Measurements from ENCODE around the gene BARD1.

BARD1 gene

DNA sequence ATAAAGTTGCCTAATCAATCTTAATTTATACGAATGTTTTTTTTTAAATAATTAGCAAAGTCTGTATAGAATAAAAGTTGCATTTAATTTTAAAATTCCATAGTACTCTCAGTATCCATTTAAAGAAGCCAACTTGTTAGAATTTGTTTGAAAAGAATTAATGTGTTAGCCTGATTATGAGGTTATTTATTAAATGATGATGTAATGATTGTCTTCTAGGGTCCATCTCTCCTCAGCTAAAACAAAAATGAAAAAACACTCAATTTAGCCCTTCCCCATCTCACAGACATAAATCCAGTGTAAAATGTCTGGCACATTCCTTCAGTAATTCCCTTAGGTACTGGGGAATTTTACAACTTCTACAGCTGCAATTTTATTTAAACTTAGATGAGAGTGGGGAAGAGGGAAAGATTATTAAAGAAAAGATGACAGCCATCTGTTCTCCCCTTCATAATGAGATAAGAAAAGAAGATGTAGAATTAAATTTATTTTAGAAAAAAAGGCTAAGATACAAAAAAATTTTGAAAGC is 68.6 kb downstream of the BARD1 start:
- Histone ChIP-seq H2AFZ (ENCODE audit: low read depth, low read length) (no peak overlapping the region), H3K27me3 (ENCODE audit: low read depth, low read length) (no peaks in the 10 kb centered on the region), H3K4me2 (ENCODE audit: low read length) (no peak overlapping the region), H3K9me3 (ENCODE audit: insufficient read depth, low read length) (no peaks in the 10 kb centered on the region), H3K27ac (ENCODE audit: low read length) (no peak overlapping the region), H3K4me3 (ENCODE audit: low read length) (no peak overlapping the region), H3K9ac (ENCODE audit: low read length) (no peak overlapping the region), H3K36me3 (replicated peaks; ENCODE audit: low read depth, low read length) (peaks cover 18% of the 10 kb centered on the region), H3K4me1 (ENCODE audit: low read length) (peaks cover 15% of the 10 kb centered on the region), H4K20me1 (ENCODE audit: insufficient read depth, low read length) (no peaks in the 10 kb centered on the region), H3K79me2 (ENCODE audit: low read length) (no peaks in the 10 kb centered on the region)
- TF ChIP-seq, protein P1, sequence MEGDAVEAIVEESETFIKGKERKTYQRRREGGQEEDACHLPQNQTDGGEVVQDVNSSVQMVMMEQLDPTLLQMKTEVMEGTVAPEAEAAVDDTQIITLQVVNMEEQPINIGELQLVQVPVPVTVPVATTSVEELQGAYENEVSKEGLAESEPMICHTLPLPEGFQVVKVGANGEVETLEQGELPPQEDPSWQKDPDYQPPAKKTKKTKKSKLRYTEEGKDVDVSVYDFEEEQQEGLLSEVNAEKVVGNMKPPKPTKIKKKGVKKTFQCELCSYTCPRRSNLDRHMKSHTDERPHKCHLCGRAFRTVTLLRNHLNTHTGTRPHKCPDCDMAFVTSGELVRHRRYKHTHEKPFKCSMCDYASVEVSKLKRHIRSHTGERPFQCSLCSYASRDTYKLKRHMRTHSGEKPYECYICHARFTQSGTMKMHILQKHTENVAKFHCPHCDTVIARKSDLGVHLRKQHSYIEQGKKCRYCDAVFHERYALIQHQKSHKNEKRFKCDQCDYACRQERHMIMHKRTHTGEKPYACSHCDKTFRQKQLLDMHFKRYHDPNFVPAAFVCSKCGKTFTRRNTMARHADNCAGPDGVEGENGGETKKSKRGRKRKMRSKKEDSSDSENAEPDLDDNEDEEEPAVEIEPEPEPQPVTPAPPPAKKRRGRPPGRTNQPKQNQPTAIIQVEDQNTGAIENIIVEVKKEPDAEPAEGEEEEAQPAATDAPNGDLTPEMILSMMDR (IDR thresholded peaks at IDR 0.05; ENCODE audit: low read depth, low read length), result no peak
- TF ChIP-seq EZH2phosphoT487 (IDR thresholded peaks at IDR 0.05; ENCODE audit: low read depth), result no peak

DNA sequence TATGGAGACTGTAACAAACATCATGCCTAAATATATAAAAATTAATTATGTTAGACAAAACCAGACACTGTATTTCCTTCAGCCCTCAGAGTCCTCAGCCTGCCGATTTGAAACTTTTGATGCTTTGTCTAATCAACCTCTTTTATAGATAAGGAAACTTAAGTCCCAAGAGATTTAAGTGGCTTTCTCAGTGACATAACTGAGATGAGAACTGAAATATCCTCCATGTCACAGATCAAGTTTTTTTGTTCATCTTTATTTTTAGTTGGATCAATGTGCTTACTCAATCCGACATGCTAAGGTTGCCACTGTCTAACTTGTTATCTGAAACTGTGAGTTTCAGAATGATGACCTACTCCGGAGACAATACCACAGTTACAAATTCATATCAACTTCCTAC is 72.3 kb downstream of the BARD1 start:
- peaks cover 14% of the 10 kb centered on the region for H3K36me3 ChIP-seq (replicated peaks; ENCODE audit: low read depth, low read length)
- no peaks in the 10 kb centered on the region for H3K27me3 ChIP-seq (ENCODE audit: low read depth, low read length)
- H3K27ac ChIP-seq (ENCODE audit: low read length), result no peak overlapping the region
- H2AFZ ChIP-seq (ENCODE audit: low read depth, low read length), result no peak overlapping the region
- TF ChIP-seq EZH2phosphoT487 (IDR thresholded peaks at IDR 0.05; ENCODE audit: low read depth), result no peak
- TF ChIP-seq, protein P1 (IDR thresholded peaks at IDR 0.05; ENCODE audit: low read depth, low read length), result no peak
- H4K20me1 ChIP-seq (ENCODE audit: insufficient read depth, low read length), result no peaks in the 10 kb centered on the region
- peaks cover 15% of the 10 kb centered on the region for H3K4me1 ChIP-seq (ENCODE audit: low read length)
- H3K4me2 ChIP-seq (ENCODE audit: low read length), result peak overlapping the region; percentile 11; the same call in 1 of the 2 replicates
- H3K79me2 ChIP-seq (ENCODE audit: low read length), result no peaks in the 10 kb centered on the region
- no peaks in the 10 kb centered on the region for H3K9me3 ChIP-seq (ENCODE audit: insufficient read depth, low read length)
- H3K9ac ChIP-seq (ENCODE audit: low read length), result no peak overlapping the region
- no peak overlapping the region for H3K4me3 ChIP-seq (ENCODE audit: low read length)

DNA sequence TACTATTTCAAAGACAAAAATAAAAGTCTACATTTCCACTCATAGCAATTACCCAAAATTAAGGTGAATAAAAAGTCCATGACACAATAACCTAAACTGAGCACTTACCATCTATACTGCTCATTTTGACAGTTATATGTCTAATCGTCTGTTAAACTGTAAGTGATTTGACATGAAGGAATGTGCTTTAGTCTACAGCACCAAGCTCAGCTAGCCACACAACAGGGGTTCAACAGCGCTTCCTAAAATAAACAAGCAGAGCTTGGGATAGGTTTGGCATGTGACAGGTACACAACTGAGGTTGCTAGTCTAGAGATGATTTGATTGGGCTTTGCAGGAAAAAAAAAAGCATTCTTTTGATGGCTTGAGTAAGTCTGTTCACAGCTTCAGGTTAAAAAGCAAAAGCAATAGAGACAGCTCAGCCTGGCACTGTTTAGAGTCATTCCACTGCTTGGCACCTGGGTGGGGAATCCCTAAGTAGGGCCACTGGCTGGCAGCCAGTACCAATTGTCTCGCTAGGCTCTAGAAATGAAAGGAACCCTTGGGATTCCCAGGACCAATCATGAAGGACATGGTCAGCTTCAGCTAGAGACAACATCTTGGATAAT is 78.6 kb downstream of the BARD1 start:
- H2AFZ ChIP-seq (ENCODE audit: low read depth, low read length), result no peak overlapping the region
- no peaks in the 10 kb centered on the region for H3K9me3 ChIP-seq (ENCODE audit: insufficient read depth, low read length)
- no peaks in the 10 kb centered on the region for H4K20me1 ChIP-seq (ENCODE audit: insufficient read depth, low read length)
- H3K27me3 ChIP-seq (ENCODE audit: low read depth, low read length), result no peaks in the 10 kb centered on the region
- no peaks in the 10 kb centered on the region for H3K79me2 ChIP-seq (ENCODE audit: low read length)
- H3K36me3 ChIP-seq (replicated peaks; ENCODE audit: low read depth, low read length), result peaks cover 26% of the 10 kb centered on the region
- H3K4me3 ChIP-seq (ENCODE audit: low read length), result no peak overlapping the region
- H3K9ac ChIP-seq (ENCODE audit: low read length), result no peak overlapping the region
- no peak for TF ChIP-seq EZH2phosphoT487 (IDR thresholded peaks at IDR 0.05; ENCODE audit: low read depth)
- TF ChIP-seq, protein P1 (IDR thresholded peaks at IDR 0.05; ENCODE audit: low read depth, low read length), result no peak
- no peaks in the 10 kb centered on the region for H3K4me1 ChIP-seq (ENCODE audit: low read length)
- H3K4me2 ChIP-seq (ENCODE audit: low read length), result no peak overlapping the region
- no peak overlapping the region for H3K27ac ChIP-seq (ENCODE audit: low read length)

DNA sequence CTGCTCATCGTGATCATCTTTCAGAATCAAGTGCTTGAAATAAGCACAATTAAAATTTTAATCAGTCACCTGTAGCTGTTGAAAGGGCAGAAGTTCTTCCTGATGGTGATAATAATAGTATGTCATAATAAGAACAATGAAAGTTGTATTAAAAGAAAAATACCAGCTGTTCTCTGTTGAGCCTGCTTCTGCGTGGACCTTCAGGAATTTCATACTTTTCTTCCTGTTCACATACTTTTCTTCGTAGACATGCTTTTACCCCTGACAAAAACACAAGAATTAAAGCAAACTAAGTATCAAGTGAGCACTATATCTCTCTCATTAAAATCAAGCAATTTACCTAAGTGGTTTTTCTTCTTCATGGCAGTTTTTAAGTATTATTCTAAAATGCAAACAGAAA is 79.2 kb downstream of the BARD1 start:
- Histone ChIP-seq H3K4me1 (ENCODE audit: low read length) (no peaks in the 10 kb centered on the region), H3K9me3 (ENCODE audit: insufficient read depth, low read length) (no peaks in the 10 kb centered on the region), H4K20me1 (ENCODE audit: insufficient read depth, low read length) (no peaks in the 10 kb centered on the region), H3K4me3 (ENCODE audit: low read length) (no peak overlapping the region), H2AFZ (ENCODE audit: low read depth, low read length) (no peak overlapping the region), H3K27me3 (ENCODE audit: low read depth, low read length) (no peaks in the 10 kb centered on the region), H3K36me3 (replicated peaks; ENCODE audit: low read depth, low read length) (peaks cover 29% of the 10 kb centered on the region), H3K27ac (ENCODE audit: low read length) (no peak overlapping the region), H3K9ac (ENCODE audit: low read length) (no peak overlapping the region), H3K4me2 (ENCODE audit: low read length) (no peak overlapping the region), H3K79me2 (ENCODE audit: low read length) (no peaks in the 10 kb centered on the region)
- no peak for TF ChIP-seq EZH2phosphoT487 (IDR thresholded peaks at IDR 0.05; ENCODE audit: low read depth)
- TF ChIP-seq, protein P1 (IDR thresholded peaks at IDR 0.05; ENCODE audit: low read depth, low read length), result no peak
